ENCODE measurements around the gene VPS37C.

The VPS37C gene

DNA sequence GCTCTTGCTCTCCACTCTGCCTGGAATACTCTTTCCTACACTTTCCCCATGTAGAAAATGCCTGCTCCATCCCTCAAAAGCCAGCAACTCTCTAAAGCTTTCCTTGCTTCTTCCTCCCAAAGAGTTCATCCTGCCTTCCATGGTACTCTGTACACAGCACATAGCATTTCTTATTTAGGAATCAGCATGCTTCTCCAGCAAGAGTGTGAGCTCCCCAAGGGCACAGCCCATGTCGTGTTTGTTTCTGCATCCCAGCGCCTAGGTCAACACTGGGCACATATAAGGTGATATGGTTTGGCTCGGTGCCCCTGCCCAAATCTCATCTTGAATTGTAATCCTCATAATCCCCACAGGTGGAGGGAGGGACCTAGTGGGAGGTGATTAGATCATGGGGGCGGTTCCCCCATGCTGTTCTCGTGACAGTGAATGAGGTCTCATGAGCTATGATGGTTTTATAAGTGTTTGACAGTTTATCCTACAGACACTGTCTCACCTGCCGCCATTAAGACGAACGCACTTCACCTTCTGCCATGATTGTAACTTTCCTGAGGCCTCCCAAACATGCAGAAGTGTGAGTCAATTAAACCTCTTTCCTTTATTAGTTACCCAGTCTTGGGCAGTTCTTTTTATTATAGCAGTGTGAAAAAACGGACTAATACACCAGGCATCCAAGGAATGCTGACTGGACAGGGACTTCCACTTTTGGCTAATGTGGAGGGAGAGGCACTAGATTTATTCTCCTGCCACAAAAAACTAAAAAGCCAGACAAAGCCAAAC is 8.2 kb downstream of the VPS37C start:
- peaks cover 17% of the 10 kb centered on the region for H3K9me3 ChIP-seq (ENCODE audit: control insufficient read depth, low read length)
- H3K36me3 ChIP-seq (ENCODE audit: control insufficient read depth, insufficient read depth, low read length), result peaks cover 28% of the 10 kb centered on the region
- no peak overlapping the region for H3K4me3 ChIP-seq (ENCODE audit: extremely low read depth, insufficient read depth, low read length, poor library complexity, severe bottlenecking)
- 94 to 96% methylated on average over 3 to 5 of the region's 9 CpGs for WGBS, 2 experiments (ENCODE audit: insufficient coverage in 2 of 2)
- peak overlapping the region; percentile 96 for H3K27ac ChIP-seq (ENCODE audit: low read depth, low read length, severe bottlenecking)
- H3K4me1 ChIP-seq (ENCODE audit: control insufficient read depth, insufficient read depth, low read length, poor library complexity, severe bottlenecking), result peaks cover 50% of the 10 kb centered on the region

DNA sequence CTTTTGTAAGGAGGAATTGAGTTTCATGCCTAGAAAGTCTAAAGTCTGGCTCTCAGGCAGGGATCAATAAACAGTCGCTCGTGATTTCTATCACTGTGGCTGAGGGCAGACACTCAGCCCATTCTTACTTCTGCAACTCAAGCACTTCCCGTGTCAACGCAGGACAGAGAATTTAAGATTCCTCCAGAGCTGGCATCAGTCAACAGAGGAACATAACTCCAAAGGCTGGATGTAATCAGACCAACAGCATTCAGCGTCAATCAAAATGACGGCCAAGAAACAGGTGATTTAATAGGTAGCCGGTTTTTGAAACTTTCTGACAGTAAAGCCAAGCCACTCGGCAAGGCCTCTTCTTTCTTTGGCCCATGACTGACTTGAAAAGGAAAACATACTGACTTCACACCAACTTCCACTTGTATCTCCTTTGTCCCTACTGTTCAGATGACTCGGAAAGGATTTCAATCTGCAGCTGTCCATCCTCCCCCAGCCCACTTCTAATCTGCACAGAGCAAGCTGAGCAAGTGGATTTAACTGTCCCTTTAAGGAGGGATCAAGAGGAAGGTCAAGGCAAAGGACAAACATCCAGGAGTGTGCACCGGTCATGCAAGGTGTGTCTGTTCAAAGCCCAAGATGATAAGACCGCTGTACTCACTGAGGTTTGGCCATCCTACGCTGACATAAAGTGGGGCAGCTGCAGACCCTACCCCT is 9.5 kb downstream of the VPS37C start:
- Histone ChIP-seq H3K4me3 (ENCODE audit: extremely low read depth, insufficient read depth, low read length, poor library complexity, severe bottlenecking) (no peak overlapping the region), H3K4me1 (ENCODE audit: control insufficient read depth, insufficient read depth, low read length, poor library complexity, severe bottlenecking) (peaks cover 50% of the 10 kb centered on the region), H3K36me3 (ENCODE audit: control insufficient read depth, insufficient read depth, low read length) (peaks cover 14% of the 10 kb centered on the region), H3K27ac (ENCODE audit: low read depth, low read length, severe bottlenecking) (no peak overlapping the region), H3K9me3 (ENCODE audit: control insufficient read depth, low read length) (peaks cover 17% of the 10 kb centered on the region)
- WGBS, 2 experiments (ENCODE audit: insufficient coverage in 2 of 2), result 84 to 94% methylated on average over 9 to 10 of the region's 12 CpGs

DNA sequence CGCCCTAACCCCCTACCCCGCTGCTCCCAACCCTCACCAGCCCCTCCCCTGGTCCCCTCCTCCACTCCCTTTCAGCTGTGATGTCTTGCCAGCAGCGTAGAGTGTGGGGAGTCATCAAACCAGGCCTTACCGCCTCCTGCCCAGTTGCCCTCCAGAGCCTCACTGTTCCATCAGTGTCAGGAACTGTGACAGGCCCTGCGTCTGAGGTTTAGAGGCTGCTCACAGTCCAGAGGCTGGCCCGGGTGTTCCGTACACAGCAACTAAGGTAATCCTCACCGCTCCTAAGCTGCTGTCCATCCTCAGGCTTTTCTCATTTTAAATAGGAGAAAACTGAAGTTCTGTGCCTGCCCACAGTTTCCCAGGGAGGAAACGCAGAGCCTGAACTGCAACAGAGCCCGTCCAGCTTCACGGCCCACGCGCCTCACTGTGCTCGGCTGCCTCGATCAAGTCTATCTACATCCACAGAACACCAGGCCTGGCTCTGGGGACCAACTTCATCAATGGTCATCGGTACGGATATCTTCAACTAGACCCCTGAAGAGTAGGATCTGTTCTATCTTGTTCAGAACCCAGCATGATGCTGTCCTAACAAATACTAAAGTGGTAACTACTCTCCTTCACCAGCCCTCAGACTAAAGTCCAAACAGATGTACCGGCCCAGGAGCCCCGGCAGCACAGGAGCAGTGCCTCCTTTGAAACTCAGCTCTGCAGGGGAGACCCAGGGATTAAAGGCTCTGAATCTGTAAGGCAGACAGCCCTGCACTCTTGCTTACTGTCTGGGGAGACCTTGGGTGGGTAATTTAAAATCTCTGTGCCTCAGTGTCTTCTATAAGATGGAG is 10.3 kb downstream of the VPS37C start:
- H3K4me1 ChIP-seq (ENCODE audit: control insufficient read depth, insufficient read depth, low read length, poor library complexity, severe bottlenecking), result peaks cover 50% of the 10 kb centered on the region
- H3K36me3 ChIP-seq (ENCODE audit: control insufficient read depth, insufficient read depth, low read length), result peaks cover 9% of the 10 kb centered on the region
- WGBS, 2 experiments (ENCODE audit: insufficient coverage in 2 of 2), result 77 to 87% methylated on average over 14 to 16 of the region's 19 CpGs
- no peak overlapping the region for H3K27ac ChIP-seq (ENCODE audit: low read depth, low read length, severe bottlenecking)
- H3K4me3 ChIP-seq (ENCODE audit: extremely low read depth, insufficient read depth, low read length, poor library complexity, severe bottlenecking), result no peak overlapping the region
- peaks cover 13% of the 10 kb centered on the region for H3K9me3 ChIP-seq (ENCODE audit: control insufficient read depth, low read length)

DNA sequence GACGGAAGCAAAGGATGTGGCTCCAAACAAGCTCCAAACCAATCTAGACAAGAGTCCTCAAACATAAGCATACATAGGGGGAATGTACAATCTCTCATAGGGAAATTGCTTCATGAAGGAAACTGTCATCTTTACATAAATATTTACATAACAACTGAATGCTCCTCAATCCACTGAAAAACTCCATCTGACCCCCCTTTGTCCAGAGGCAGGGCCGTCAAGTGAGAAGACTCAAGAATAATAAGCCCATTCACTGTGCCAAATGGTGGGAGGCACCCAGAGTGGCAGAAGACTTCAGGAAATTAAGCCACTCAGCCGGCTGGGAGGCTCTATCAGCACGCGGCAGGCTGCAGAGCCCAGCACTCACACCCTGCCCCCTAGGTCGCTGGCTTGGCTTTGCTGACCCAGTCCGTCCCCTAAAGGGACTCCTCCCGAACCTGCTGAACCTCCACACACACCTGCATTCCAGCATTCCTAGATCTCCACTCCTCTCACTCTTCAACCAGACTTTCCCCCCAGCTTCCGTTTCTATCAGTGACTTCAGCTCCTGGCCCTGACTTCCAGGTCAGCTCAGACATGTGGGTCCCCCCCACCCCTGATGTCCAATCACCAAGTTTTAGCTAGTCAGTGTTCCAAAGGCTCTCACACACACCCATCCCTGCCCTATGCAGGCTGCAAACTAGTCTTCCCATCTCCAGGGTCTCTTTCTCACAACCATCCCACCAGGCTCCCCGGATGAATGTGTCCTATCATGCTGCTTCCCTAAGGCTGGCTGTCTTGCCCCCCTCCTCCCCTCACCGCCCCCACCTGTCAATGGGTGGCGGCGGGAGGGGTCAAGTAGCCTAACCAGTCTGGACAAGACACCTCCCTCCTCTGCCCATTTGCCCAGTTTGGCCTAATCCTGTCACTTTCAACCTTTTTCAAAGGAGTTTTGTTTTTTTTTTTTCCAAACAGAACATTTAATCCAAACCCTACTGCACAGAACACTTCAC is 11.3 kb downstream of the VPS37C start:
- Histone ChIP-seq H3K9me3 (ENCODE audit: control insufficient read depth, low read length) (peaks cover 6% of the 10 kb centered on the region), H3K4me1 (ENCODE audit: control insufficient read depth, insufficient read depth, low read length, poor library complexity, severe bottlenecking) (peaks cover 50% of the 10 kb centered on the region), H3K27ac (ENCODE audit: low read depth, low read length, severe bottlenecking) (no peak overlapping the region), H3K4me3 (ENCODE audit: extremely low read depth, insufficient read depth, low read length, poor library complexity, severe bottlenecking) (no peak overlapping the region), H3K36me3 (ENCODE audit: control insufficient read depth, insufficient read depth, low read length) (peaks cover 6% of the 10 kb centered on the region)
- WGBS, 2 experiments (ENCODE audit: insufficient coverage in 2 of 2), result 52 to 58% methylated on average over 12 to 13 of the region's 13 CpGs

DNA sequence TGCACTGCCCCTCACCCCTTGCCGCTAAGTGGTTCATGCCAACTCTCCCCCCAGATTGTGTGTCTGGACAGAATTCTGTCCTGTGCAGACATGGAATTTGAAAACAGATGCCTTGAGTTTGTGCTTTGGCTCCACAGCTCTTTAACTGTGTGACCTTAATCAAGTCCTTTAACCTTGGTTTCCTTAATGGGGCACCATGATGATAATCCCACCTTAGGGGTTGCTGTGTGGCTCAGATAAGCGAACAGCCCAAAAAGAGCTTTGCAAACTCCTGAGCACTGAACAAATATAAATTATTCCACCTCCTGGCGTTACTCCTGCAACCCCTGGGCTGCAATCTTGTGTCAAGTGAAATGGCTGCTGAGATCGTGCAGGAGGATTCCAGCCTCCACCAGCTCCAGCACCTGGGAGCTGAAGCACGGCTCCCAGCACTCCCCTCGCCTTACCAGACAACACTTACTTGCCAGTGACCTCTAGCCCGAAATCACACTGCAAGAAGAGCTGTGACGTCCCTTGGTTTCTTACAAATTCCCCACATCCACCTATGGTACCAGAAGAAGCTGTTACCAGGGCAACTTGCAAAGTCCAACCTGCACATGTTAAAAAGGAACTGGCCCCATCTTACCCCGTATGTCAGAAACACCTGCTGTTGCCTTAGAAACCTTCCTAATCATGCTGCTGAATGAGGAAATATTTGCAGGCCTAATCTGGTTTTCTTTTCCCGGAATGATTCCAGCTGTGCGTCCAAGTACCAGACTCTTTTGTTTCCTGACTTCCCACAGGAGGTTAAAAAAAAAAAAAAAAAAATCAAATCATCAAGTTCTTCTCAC is 13.2 kb downstream of the VPS37C start:
- peaks cover 42% of the 10 kb centered on the region for H3K4me1 ChIP-seq (ENCODE audit: control insufficient read depth, insufficient read depth, low read length, poor library complexity, severe bottlenecking)
- H3K9me3 ChIP-seq (ENCODE audit: control insufficient read depth, low read length), result no peaks in the 10 kb centered on the region
- WGBS, 2 experiments (ENCODE audit: insufficient coverage in 2 of 2), result 81 to 85% methylated on average over 9 to 11 of the region's 11 CpGs
- peaks cover 11% of the 10 kb centered on the region for H3K36me3 ChIP-seq (ENCODE audit: control insufficient read depth, insufficient read depth, low read length)
- no peak overlapping the region for H3K4me3 ChIP-seq (ENCODE audit: extremely low read depth, insufficient read depth, low read length, poor library complexity, severe bottlenecking)
- no peak overlapping the region for H3K27ac ChIP-seq (ENCODE audit: low read depth, low read length, severe bottlenecking)

DNA sequence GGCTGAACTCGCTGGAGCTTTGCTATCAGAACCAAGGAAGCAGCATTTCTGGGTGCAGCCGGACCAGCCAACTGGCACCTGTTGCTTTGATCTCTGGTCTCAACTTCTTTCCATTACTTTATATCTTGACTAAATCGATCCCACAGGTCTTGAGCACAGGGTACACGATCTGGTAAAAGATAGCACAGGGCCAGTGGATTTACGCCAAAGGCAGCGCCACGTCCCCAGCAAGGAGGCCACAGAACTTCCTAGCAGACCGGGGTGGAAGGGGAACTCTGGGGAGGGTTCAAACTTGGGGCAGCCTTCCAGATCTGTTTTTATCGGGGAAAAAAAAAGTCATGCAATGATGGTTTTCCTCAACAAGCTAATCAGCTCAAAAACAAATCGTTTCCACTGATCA is 14.0 kb downstream of the VPS37C start:
- Histone ChIP-seq H3K36me3 (ENCODE audit: control insufficient read depth, insufficient read depth, low read length) (peaks cover 11% of the 10 kb centered on the region), H3K4me1 (ENCODE audit: control insufficient read depth, insufficient read depth, low read length, poor library complexity, severe bottlenecking) (peaks cover 35% of the 10 kb centered on the region), H3K27ac (ENCODE audit: low read depth, low read length, severe bottlenecking) (no peak overlapping the region), H3K4me3 (ENCODE audit: extremely low read depth, insufficient read depth, low read length, poor library complexity, severe bottlenecking) (no peak overlapping the region), H3K9me3 (ENCODE audit: control insufficient read depth, low read length) (no peaks in the 10 kb centered on the region)
- 93 to 98% methylated on average over 7 to 8 of the region's 10 CpGs for WGBS, 2 experiments (ENCODE audit: insufficient coverage in 2 of 2)

DNA sequence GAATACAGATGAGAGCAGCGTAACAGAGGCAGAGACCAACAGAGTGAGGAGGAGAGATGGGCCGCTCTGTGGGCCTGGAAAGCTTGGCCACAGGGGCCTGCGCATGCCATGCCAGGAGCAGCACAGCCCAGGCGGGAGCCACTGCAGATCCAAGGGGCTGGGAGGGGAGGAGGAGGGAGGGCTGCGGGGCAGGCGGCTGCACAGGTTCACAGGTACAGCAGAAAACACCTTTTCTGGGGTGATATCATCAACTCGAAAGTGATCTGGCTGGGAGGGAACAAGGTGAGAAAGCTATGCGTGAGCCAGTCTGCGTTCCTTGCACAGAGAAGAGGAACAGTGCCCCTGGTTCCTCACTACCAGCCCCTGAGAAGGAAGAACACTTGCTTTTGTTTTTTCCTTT is 14.8 kb downstream of the VPS37C start:
- Histone ChIP-seq H3K4me3 (ENCODE audit: extremely low read depth, insufficient read depth, low read length, poor library complexity, severe bottlenecking) (no peak overlapping the region), H3K36me3 (ENCODE audit: control insufficient read depth, insufficient read depth, low read length) (peaks cover 11% of the 10 kb centered on the region), H3K9me3 (ENCODE audit: control insufficient read depth, low read length) (no peaks in the 10 kb centered on the region), H3K27ac (ENCODE audit: low read depth, low read length, severe bottlenecking) (no peak overlapping the region), H3K4me1 (ENCODE audit: control insufficient read depth, insufficient read depth, low read length, poor library complexity, severe bottlenecking) (peaks cover 26% of the 10 kb centered on the region)
- 95 to 96% methylated on average over 6 to 7 of the region's 9 CpGs for WGBS, 2 experiments (ENCODE audit: insufficient coverage in 2 of 2)

DNA sequence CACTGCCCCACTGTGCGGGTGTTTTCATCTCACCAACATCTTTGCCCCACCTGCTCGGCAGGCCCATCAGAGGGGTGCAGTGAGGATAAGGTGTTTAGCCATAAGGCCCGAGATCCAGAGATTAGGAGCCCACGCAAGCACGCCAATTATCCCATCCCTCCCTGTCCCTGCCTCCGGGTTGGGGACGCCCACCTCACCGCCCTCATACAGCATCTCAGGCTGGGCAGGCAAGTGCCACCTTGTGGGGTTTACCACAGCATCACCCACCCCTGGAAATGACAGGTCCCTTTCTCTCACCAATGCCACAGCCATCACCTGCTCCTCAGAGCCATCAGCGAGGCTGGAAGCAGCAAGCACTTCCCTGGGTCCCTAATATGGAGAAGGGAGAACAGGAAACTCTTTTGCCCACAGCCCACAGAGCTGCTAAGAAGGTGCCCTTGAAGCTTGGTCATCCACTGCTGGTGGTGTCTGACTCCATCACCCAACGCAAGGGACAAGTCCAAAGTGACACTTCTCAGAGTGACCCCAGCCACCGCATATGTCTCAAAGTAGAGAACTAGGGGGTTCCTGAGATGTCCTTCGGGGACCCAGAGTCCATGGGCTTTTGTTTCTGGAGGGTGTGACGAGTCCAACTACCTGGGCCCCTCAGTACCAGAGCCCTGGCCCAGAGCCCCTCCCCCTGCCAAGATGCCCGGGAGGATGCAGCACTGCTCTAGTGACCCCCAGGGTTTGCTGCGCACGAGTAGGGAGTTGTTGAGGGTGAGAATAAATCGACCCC is 15.8 kb downstream of the VPS37C start:
- WGBS, 2 experiments (ENCODE audit: insufficient coverage in 2 of 2), result 84 to 88% methylated on average over 8 to 11 of the region's 17 CpGs
- Histone ChIP-seq H3K36me3 (ENCODE audit: control insufficient read depth, insufficient read depth, low read length) (peaks cover 11% of the 10 kb centered on the region), H3K9me3 (ENCODE audit: control insufficient read depth, low read length) (no peaks in the 10 kb centered on the region), H3K4me1 (ENCODE audit: control insufficient read depth, insufficient read depth, low read length, poor library complexity, severe bottlenecking) (peaks cover 20% of the 10 kb centered on the region), H3K4me3 (ENCODE audit: extremely low read depth, insufficient read depth, low read length, poor library complexity, severe bottlenecking) (no peak overlapping the region), H3K27ac (ENCODE audit: low read depth, low read length, severe bottlenecking) (no peak overlapping the region)
